NCI-H748 (cell line): Measurements from ENCODE around the gene PTGES3L.

ENCODE experiments used
- DNase-seq: peaks from one replicate; lab custom pipeline; 2025; ENCODE audit not compliant: unreplicated experiment; lab: John Stamatoyannopoulos, UW

The PTGES3L gene

GRCh38 chr17:42920922-42921321 is 59.0 kb downstream of the PTGES3L start:
- peak; percentile 87 for DNase-seq

GRCh38 chr17:42920106-42920900 is 59.6 kb downstream of the PTGES3L start:
- no peak for DNase-seq

- peak; percentile 73 for DNase-seq
These were observed 60.3 kb downstream of the PTGES3L start for GRCh38 chr17:42919522-42920077.

- peak; percentile 96 for DNase-seq
These were observed 60.9 kb downstream of the PTGES3L start for GRCh38 chr17:42918902-42919521.
